NT2/D1 (cell line): ENCODE data around the gene TP53RK.

ENCODE experiments used
- DNase-seq: peaks from one replicate; pipeline ENCODE4 v3.0.0-alpha.2; 2011; ENCODE audit warnings: low read depth, low spot score
- H3K27me3 ChIP-seq: 2 replicates; pipeline ENCODE4 v1.6.0; 2011; ENCODE audit warnings: mild to moderate bottlenecking; ENCODE audit not compliant: insufficient read length, insufficient read depth
- H3K36me3 ChIP-seq: 2 replicates; pipeline ENCODE4 v1.6.1; 2011; ENCODE audit warnings: mild to moderate bottlenecking, low read length, mixed read lengths; ENCODE audit not compliant: insufficient read depth, insufficient read length
- H3K4me1 ChIP-seq: 2 replicates; pipeline ENCODE4 v1.5.1; 2011; ENCODE audit not compliant: insufficient read depth, insufficient read length
- H3K4me3 ChIP-seq: 2 replicates; pipeline ENCODE4 v1.5.1; 2011; ENCODE audit warnings: low read depth; ENCODE audit not compliant: insufficient read length
- H3K9ac ChIP-seq: 2 replicates; pipeline ENCODE4 v1.6.0; 2011; ENCODE audit warnings: low read depth; ENCODE audit not compliant: insufficient read length
- H3K9me3 ChIP-seq: 2 replicates; pipeline ENCODE4 v1.5.1; 2011; ENCODE audit warnings: mild to moderate bottlenecking, low read length; ENCODE audit not compliant: insufficient read depth
- SUZ12 ChIP-seq: IDR thresholded peaks from 2 replicates; pipeline ENCODE4 v1.6.1; 2011; ENCODE audit not compliant: insufficient read length, insufficient read depth; ENCODE audit errors: extremely low read depth
- YY1 ChIP-seq: IDR thresholded peaks from 2 replicates; pipeline ENCODE4 v1.6.1; 2011; ENCODE audit not compliant: insufficient read length, insufficient read depth
- ZNF274 ChIP-seq: IDR thresholded peaks from 2 replicates; pipeline ENCODE4 v1.6.1; 2011; ENCODE audit warnings: mild to moderate bottlenecking, low read depth, low read length

TP53RK gene

DNA sequence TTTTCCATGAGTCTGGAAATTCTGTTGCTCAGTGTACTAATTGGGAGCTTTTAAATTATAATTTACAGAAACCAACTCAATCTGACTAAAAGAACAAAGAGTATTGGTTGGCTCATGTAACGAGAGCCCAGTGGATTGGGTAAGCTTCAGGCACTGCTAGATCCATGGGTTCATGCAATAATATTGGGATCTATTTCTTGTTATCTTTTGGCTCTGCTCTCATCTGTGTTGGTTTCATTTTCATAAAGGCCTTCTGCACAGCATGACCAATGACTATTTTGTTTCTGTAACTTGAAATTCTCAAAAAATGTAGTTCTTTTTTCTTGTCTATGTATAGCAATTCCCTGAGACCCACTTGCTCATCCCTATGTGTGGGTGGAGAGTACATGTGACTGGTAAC is 32.2 kb upstream of the TP53RK start:
- peaks cover 13% of the 10 kb centered on the region for H3K36me3 ChIP-seq
- no peak overlapping the region for H3K4me3 ChIP-seq
- DNase-seq: no peak
- H3K4me1 ChIP-seq: no peaks in the 10 kb centered on the region
- H3K9ac ChIP-seq: no peak overlapping the region
- TF ChIP-seq ZNF274 (no peak), SUZ12 (no peak), YY1 (no peak)
- H3K9me3 ChIP-seq: peaks cover 31% of the 10 kb centered on the region
- no peaks in the 10 kb centered on the region for H3K27me3 ChIP-seq

DNA sequence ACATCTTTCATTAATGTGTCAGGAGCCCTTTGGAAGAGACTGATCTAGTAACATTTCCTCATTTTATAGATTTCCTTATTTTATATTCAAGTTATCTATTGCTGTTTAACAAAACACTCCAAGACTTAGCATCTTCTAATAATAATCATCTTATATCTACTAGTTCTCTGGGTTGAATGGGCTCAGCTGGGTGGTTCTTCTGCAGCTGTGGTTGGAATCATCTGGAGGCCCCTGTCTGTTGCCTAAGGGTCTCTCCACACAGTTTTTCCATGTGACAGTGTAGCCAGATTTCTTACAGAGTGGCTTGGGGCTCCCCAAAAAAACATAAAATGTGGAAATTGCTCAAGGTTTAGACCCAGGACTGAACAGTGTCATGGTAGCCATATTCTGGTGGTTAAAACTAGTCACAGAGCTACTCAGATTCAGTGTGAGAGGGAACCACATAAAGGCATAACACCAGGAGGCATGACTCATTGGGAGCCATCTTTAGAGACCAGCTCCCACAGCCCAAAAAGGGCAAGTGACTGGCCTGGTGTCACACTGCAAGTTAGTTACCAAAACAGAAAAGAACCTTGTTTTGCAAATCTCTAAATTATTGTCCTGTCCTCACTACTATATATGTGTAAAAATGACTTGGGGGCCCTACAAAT is 31.7 kb upstream of the TP53RK start:
- H3K4me3 ChIP-seq: no peak overlapping the region
- no peak overlapping the region for H3K9ac ChIP-seq
- H3K9me3 ChIP-seq: peaks cover 31% of the 10 kb centered on the region
- H3K4me1 ChIP-seq: no peaks in the 10 kb centered on the region
- TF ChIP-seq YY1: no peak
- no peak for TF ChIP-seq SUZ12
- no peak for DNase-seq
- H3K36me3 ChIP-seq: peaks cover 11% of the 10 kb centered on the region
- H3K27me3 ChIP-seq: no peaks in the 10 kb centered on the region

DNA sequence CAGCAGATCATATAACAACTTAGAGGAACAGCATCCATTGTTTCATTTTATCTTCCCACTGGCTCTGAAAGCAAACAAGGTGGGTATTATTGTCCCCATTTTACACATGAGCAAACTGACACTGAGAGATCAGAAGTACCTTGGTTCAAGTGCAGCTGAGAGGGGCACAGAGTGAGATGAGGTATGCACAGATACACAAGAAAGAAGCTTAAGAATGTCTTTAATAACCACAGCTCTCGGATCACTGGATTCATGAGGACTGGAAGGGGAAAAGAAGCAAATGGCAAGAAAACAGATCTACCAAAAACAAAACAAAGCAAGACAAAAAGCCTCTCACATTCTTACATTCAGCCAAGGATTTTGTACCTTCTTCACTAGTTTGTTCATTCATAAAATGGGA is 30.8 kb upstream of the TP53RK start:
- DNase-seq: no peak
- Histone ChIP-seq H3K9me3 (peaks cover 31% of the 10 kb centered on the region), H3K9ac (no peak overlapping the region), H3K27me3 (no peaks in the 10 kb centered on the region), H3K4me1 (no peaks in the 10 kb centered on the region), H3K36me3 (peaks cover 4% of the 10 kb centered on the region), H3K4me3 (no peak overlapping the region)
- no peak for TF ChIP-seq SUZ12
- TF ChIP-seq YY1: no peak
- no peak for TF ChIP-seq ZNF274

DNA sequence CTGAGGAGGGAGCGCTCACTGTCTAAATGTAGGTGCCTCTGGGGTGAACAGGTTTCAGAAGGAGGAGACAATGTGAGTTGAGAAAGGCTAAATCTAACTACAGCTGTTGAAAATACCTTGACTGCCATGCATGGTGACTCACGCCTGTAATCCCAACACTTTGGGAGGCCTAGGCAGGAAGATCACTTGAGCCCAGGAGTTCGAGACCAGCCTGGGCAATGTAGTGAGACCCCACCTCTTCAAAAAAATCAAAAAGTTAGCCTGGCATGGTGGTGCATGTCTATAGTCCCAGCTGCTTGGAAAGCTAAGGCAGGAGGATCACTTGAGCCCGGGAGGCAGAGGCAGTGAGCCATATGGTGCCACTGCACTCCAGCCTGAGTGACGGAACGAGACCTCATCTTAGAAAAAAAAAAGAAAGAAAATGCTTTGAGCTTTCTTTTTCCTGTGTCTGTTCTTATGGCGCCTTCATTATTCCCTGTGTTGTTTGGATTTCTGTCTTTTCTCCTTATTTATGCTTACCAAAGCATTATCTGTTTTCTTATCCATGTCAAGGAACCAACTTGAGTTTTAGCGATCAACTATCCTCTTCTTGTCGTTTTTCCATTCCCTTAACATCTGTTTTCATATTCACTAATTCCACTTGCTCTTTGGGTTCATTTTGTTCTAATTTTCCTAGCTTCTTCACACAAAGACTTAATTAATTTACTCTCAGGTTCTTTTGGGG is 28.7 kb upstream of the TP53RK start:
- Histone ChIP-seq H3K4me1 (peaks cover 4% of the 10 kb centered on the region), H3K36me3 (peaks cover 4% of the 10 kb centered on the region), H3K9me3 (peaks cover 31% of the 10 kb centered on the region), H3K27me3 (no peaks in the 10 kb centered on the region), H3K4me3 (no peak overlapping the region), H3K9ac (no peak overlapping the region)
- no peak for DNase-seq
- TF ChIP-seq ZNF274: no peak
- no peak for TF ChIP-seq YY1
- no peak for TF ChIP-seq SUZ12

DNA sequence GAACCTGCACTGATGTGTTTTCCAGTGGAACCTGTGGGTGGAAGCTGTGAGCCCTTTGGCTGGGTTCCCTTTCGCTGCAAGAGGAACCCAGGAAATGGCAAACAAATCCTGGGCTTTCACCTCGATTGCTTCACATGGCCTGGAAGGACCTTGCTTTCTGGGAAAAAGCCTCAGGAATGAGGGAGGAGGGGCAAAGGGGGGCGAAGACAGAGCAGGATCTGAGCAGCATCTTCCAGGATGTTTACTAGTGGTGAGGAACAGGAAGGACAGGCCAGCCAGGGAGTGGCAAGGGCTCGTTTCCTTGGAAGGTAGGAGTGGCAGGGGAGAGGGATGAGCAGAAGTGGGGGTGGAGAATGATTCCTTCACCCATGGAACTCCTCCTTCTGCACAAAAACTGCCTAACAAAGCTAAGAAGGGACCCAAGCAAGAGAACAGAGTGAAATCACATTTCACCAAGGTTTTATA is 26.1 kb upstream of the TP53RK start:
- Histone ChIP-seq H3K4me3 (no peak overlapping the region), H3K27me3 (no peaks in the 10 kb centered on the region), H3K4me1 (peaks cover 9% of the 10 kb centered on the region), H3K9ac (no peak overlapping the region), H3K36me3 (peaks cover 12% of the 10 kb centered on the region), H3K9me3 (peaks cover 15% of the 10 kb centered on the region)
- peak; percentile 66 for DNase-seq
- no peak for TF ChIP-seq SUZ12
- TF ChIP-seq ZNF274: no peak
- no peak for TF ChIP-seq YY1

DNA sequence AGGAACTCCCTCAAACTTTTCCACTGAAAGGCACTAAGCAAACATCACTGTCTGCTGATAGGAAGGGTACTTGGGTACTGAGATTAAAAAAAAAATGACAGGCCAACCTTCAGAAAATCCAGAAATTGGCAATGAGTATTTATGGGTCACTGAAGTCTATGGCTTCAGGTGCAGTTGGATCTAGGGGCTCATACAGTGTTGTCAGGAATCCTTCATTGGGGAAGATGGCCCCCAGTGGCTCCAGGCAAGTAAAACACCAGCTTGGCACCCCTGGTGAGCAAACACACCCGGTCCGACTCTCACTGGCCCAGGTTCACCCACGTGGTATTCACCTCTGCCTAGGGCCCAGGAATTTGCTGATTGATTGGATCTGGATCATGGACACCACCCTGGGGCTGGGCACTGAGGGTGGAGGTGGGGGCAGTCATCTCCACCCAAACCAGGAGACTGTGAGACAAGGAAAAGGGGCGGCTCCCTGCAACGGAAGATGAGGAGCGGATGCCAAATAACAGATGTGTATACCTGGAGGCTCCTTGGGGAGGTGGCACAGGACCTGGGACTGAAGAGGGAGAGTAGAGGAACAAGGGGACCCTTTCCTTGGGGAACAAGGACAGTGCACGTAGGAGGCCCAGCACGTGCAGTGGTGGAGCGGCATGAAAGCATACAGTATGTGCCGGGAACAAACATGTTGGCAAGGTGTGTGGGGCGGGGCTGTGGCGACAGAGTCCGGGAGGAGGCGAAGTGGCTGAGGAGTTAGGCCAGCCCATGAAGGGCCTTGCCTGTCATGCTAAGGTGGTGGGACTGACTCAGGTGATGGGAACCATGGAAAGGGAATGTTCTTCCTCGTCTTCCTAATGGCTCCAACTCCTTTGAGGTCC is 25.0 kb upstream of the TP53RK start:
- Histone ChIP-seq H3K36me3 (peaks cover 8% of the 10 kb centered on the region), H3K27me3 (no peaks in the 10 kb centered on the region), H3K9me3 (0 out of 2 replicates have a peak, but pooled peaks cover 3% of the 10 kb centered on the region), H3K4me3 (no peak overlapping the region), H3K4me1 (peaks cover 13% of the 10 kb centered on the region), H3K9ac (no peak overlapping the region)
- no peak for DNase-seq
- no peak for TF ChIP-seq SUZ12
- no peak for TF ChIP-seq ZNF274
- no peak for TF ChIP-seq YY1

DNA sequence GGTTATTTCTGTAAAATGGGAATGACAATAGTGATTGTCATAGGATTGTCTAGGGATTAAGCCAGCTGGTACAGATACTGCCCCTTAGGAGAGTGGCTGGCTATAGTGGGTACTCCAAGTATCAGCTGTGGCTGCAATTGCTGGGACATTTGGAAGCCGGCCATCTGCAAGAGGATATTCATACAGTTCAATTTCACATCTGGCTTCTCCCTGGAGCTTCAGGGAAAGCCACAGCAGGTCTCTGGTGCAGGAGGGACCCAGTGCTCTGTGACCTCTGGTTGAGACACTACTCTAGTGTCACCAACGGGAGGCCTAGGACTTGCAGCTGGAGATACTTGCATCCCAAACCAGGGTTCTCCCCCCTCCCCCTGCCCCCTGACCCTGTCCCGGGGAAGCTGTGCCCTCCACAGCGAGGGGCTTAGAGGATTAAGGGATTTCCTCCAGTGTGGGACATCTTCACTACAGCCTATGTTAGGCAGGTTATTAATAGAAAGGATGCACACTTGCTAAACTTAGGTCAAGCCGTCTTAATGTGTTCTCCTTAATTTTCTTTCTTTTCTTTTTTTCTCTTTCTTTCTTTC is 22.9 kb upstream of the TP53RK start:
- Histone ChIP-seq H3K27me3 (no peaks in the 10 kb centered on the region), H3K9me3 (peaks cover 4% of the 10 kb centered on the region), H3K9ac (no peak overlapping the region), H3K4me3 (no peak overlapping the region), H3K4me1 (peaks cover 24% of the 10 kb centered on the region), H3K36me3 (peaks cover 8% of the 10 kb centered on the region)
- no peak for DNase-seq
- TF ChIP-seq ZNF274 (no peak), YY1 (no peak), SUZ12 (no peak)
